Stimulated activated CD8-positive, alpha-beta memory T cell treated with anti-CD3 and anti-CD28 coated beads, Interleukin-12 subunit alpha, Interleukin-12 subunit beta, amount 100 ng/mL, for 24 hours (primary cell): ENCODE data around the gene UGT1A8.
"Not testable (repeated sequence)": the region's sequence is repeated elsewhere in the genome, so short reads cannot be mapped to it uniquely, and the experiment has no call there.

Source experiments
- DNase-seq: peaks from one replicate; pipeline ENCODE4 v3.0.0-alpha.2; 2020; ENCODE audit errors: extremely low read depth

UGT1A8 gene

GRCh38 chr2:233617476-233617875 lies at the start of gene UGT1A8:
TSS of gene UGT1A8 (plus strand) at chr2:233617633. CDS start at chr2:233617708, 75 bp downstream.
- DNase-seq = not testable (repeated sequence)

DNA sequence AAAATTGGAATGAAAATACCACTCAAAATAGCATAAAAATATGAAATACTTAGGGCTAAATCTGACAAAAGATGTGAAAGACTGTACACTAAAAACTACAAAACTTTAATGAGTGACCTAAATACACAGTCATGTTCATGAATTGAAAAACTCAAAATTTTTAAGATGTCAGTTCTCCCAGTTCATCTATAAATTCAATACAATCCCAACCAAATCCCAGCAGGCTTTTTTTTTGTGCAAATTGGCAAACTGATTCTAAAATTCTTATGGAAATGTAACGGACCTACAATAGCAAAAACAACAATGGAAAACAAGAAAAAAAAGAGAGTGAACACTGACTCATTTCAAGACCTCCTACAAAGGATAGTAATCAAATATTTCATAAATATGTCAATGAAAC lies 46.4 kb upstream of the UGT1A8 start:
- no peak for DNase-seq

DNA sequence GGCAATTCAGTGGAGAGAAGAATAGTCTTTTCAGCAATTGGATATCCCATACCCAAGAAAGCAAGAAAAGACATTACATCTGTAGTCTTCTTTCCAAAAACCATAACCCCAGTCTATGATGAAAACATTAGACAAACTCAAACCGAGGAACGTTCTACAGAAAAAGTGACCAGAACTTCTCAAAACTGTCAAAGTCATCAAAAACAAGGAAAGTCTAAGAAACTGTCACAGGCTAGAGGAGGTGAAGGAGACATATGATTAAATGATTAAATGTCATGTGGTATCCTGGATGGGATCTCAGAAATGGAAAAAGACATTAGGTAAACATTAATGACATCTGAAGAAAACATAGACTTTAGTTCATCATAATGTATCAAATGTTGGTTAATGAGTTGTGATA lies 46.0 kb upstream of the UGT1A8 start:
- DNase-seq = no peak

DNA sequence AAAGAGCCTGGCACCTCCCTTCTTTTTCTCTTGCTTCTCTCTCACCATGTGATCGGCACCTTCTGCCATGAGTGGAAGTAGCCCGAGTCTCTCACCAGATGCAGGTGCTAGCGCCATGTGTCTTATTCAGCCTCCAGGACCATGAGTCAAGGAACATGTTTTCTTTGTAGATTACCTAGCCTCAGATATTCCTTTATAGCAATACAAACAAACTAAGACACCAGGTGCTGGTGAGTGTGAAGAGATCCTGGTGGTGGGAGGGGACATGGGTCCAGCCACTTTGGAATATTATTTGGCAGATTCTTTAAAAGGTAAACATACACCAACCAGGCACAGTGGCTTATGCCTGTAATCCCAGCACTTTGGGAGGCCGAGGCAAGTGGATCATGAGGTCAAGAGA lies 45.0 kb upstream of the UGT1A8 start:
- no peak for DNase-seq

DNA sequence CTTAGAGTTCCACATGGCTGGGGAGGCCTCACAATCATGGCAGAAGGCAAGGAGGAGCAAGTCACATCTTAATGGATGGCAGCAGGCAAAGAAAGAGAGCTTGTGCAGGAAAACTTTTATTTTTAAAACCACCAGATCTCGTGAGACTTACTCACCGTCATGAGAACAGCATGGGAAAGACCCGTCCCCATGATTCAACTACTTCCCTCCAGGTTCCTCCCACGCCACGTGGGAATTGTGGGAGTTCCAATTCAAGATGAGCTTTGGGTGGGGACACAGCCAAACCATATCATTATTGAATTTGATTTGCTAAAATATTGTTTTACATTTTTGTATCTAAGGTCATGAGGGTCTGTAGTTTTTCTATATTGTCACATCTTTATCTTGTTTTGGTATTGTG lies 40.1 kb upstream of the UGT1A8 start:
- not testable (repeated sequence) for DNase-seq

DNA sequence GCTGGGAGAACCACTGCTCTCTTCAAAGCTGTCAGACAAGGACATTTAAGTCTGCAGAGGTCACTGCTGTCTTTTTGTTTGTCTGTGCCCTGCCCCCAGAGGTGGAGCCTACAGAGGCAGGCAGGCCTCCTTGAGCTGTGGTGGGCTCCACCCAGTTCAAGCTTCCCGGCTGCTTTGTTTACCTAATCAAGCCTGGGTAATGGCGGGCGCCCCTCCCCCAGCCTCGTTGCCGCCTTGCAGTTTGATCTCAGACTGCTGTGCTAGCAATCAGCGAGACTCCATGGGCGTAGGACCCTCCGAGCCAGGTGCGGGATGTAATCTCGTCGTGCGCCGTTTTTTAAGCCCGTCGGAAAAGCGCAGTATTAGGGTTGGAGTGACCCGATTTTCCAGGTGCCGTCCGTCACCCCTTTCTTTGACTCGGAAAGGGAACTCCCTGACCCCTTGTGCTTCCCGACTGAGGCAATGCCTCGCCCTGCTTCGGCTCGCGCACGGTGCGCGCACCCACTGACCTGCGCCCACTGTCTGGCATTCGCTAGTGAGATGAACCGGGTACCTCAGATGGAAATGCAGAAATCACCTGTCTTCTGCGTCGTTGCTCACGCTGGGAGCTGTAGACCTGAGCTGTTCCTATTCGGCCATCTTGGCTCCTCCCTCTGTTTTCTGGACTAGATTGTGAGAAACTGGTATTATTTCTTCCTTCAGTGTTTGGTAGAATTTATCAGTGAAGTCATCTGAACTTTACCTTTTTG lies 34.0 kb upstream of the UGT1A8 start:
- not testable (repeated sequence) for DNase-seq

DNA sequence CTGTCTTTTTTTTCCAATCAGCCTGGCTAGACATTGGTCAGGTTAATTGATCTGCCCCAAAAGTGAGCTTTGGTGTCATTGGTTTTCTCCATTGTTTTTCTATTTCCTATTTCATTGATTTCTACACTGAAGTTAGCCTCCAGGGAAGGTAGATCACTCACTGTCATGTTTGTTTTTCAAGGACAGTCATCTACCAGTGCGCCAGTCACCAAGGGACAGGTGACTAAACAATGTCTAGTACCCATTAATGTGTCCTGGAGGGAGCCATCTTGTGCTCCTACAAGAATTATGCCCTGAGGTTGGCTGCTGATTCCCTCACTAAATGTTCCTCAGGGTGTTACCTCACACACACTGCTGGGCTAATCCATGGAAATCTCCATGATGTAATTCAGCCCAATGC lies 33.2 kb upstream of the UGT1A8 start:
- DNase-seq = no peak

DNA sequence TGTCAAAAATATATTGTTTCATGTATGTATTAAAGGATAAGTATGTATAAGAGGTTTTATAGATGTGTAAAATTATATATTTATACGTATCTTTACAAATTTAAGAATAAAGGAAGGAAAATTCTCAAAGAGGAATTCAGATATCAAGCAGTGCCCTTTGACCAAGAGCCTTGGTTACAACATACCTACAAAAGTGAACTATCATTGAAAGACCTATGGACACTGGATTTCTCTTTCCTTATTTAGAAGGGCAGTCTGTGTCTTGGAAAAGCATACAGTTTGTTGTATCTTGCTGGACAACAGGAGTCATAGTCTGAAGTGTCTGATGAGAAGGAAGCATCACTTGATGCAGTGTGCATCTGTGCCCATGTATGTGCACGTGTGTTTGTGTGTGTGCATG lies 29.0 kb upstream of the UGT1A8 start:
- DNase-seq = no peak

DNA sequence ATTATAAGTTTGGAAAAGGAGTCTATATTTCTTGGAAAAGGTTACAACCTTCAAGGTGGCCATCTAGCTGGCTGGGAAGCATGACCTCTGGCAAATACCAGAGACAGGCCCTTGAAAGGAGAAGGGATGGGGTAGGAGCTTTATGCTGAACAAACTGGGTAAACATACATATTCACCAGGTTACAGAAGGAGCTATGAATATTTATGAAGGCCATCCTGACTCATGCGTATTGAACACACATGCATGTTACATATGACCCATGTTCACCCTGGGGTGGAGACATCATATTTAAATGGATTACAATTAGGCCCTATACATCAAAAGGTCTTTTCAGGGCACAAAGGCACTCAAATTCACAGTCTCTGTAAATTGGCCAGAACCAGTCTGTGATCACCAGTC lies 24.7 kb upstream of the UGT1A8 start:
- not testable (repeated sequence) for DNase-seq

- DNase-seq = no peak
Measured at GRCh38 chr2:233593201-233593600, 24.2 kb upstream of the UGT1A8 start.

DNA sequence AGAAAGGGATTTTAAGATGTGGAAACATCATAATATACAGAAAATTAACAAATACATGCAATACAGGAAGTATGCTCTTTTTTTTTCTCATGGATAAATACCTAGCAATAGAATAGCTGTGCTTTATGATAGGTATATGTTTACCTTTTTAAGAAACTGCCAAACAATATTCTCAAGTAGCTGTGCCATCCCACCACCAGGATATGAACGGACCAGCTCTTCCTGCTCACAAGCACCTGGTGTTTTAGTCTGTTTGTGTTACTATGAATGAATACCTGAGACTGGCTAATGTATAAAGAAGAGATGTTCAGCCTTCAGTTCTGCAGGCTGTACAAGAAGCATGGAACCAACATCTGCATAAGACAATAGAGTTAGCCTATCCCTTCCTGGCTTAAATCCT lies 19.9 kb upstream of the UGT1A8 start:
- no peak for DNase-seq

DNA sequence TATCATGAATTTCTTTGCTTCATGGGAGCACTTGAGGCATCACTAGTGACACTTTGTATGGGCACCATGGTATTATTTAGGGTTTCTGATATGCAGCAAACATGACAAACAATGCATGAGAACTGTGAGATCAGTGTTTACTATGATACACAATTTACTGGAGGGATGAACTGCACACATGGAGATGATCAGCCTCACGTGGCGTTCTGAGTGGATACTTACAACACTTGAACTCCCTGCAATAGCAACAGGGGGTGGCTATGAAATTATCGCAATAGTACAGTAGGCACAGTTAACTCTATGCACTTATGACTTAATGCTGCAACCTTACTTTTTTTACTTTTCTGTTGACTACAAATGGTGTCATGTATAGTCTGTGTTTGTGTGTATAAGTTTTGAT lies 18.5 kb upstream of the UGT1A8 start:
- DNase-seq = no peak

GRCh38 chr2:233600386-233600785 lies 17.0 kb upstream of the UGT1A8 start:
- DNase-seq = no peak

DNA sequence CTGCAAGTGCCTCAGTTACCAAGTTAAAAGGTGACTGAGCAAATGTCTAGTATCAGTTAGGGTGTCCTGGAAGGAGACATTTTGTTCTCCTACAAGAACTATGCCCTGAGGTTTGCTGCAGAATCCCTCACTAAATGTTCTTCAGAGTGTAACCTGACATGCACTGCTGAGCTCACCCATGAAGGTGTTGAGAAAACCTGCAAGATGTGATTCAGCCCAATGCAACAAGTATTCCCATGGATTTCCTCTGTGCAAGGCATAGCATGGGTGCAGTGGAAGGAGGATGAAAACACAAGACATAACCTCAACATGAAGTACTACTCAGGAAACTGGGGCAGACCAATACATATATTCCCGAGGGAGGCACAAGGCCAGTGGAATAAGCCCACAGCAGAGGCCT lies 15.4 kb upstream of the UGT1A8 start:
- DNase-seq = no peak

DNA sequence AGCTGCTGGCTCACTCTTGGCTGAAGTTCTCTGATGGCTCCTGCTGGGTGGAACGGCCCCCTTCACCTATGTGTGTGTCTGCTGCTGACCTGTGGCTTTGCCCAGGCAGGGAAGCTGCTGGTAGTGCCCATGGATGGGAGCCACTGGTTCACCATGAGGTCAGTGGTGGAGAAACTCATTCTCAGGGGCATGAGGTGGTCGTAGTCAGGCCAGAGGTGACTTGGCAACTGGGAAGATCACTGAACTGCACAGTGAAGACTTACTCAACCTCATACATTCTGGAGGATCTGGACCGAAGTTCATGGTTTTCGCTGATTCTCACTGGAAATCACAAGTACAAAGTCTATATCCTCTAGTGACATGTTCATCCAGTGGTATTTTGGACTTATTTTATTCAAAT lies 13.9 kb upstream of the UGT1A8 start:
- no peak for DNase-seq

- no peak for DNase-seq
Measured at GRCh38 chr2:233604826-233605225, 12.6 kb upstream of the UGT1A8 start.

GRCh38 chr2:233605680-233606079 lies 11.8 kb upstream of the UGT1A8 start:
- no peak for DNase-seq

DNA sequence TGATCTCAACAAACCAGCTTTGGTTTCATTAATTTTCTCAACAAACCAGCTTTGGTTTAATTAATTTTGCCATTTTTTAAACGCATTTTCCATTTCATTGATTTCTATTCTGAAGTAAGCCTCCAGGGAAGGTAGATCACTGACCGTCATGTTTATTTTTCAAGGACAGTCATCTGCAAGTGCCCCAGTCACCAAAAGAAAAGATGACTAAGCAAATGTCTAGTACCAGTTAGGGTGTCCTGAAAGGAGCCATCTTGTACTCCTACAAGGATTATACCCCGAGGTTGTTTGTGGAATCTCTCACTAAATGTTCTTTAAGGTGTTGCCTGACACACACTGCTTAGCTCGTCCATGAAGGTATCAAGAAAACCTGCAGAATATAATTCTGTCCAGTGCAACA lies 6.1 kb upstream of the UGT1A8 start:
- DNase-seq = no peak

DNA sequence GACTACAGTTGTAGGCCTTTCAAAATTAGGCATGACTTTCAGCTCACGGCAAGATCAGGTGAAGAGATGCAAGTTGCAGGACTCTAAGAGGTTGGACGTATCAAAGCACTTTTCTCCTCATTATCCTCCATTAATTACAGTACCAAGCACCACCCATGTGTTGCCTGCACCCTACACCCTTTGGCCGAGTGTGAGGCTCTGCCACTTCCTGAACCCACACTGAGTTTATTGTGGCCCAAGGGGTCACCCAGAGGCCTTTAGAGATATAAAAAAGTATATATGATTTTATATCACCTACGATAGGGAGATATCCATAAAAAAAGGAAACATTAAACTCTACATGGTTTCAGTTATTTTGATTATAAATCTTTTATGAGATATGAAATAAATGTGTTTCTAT lies 2.8 kb downstream of the UGT1A8 start:
- DNase-seq = no peak

GRCh38 chr2:233621863-233622262 lies 4.4 kb downstream of the UGT1A8 start:
- DNase-seq = not testable (repeated sequence)

DNA sequence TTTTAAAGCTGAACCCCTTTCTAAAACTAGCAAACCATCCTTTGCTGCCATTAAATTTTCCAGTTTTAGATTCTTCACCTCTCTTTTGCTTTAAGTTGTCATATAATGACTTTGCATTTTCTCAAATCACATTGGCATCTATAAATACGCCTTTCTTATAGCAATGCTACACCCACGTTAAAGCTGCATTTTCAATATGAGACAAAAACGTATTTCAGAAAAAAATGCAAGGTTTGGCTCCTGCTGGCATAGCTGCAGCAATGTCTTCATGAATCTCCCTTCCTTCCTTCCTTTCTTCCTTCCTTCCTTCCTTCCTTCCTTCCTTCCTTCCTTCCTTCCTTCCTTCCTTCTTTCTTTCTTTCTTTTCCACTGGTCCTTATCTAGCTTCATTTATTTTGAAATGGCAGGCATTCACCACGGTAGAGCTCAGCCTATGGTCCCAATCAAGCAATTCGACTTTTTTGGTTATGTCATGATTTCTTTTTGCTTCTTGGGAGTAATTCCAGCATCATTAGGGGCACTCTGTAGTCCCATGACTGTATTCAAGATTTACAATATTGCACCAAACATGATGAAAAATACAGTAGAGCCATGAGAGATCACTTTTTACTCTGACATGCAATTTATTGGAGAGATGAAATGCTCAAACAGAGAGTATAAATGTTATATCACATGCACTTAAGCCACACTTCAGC lies 10.0 kb downstream of the UGT1A8 start:
- no peak for DNase-seq

- not testable (repeated sequence) for DNase-seq
Measured at GRCh38 chr2:233636306-233636705, 18.9 kb downstream of the UGT1A8 start, which contains the start of gene UGT1A10. TSS of gene UGT1A10 (plus strand) at chr2:233636448. CDS start at chr2:233636523, 75 bp downstream.

GRCh38 chr2:233638836-233639235 lies 21.4 kb downstream of the UGT1A8 start:
- DNase-seq = no peak
